G401 (cell line): ENCODE measurements around the gene IL1RAP. TPM values are rescaled to one million over a fixed set of nuclear protein-coding genes. Genes with fewer than 3 reads are reported as not detected.
"Not testable (repeated sequence)": the region's sequence is repeated elsewhere in the genome, so short reads cannot be mapped to it uniquely, and the experiment has no call there.

ENCODE experiments used
- DNase-seq: peaks from one replicate; pipeline ENCODE4 v3.0.0-alpha.2; 2015; ENCODE audit warnings: low spot score
- in situ Hi-C: cut with HindIII; loops from 2 replicates; pipeline ENCODE4 v1.10.0; 2016; ENCODE audit warnings: low sequenced_read_pairs, mixed read lengths
- total RNA-seq: library from RNA; depleted of rRNA; stranded (reverse); fragments of >200 nt; shearing (Covaris generic); gene quantifications from 2 replicates; pipeline ENCODE4 v1.2.3, GENCODE V29; 2014; rRNA removed

IL1RAP gene, protein sequence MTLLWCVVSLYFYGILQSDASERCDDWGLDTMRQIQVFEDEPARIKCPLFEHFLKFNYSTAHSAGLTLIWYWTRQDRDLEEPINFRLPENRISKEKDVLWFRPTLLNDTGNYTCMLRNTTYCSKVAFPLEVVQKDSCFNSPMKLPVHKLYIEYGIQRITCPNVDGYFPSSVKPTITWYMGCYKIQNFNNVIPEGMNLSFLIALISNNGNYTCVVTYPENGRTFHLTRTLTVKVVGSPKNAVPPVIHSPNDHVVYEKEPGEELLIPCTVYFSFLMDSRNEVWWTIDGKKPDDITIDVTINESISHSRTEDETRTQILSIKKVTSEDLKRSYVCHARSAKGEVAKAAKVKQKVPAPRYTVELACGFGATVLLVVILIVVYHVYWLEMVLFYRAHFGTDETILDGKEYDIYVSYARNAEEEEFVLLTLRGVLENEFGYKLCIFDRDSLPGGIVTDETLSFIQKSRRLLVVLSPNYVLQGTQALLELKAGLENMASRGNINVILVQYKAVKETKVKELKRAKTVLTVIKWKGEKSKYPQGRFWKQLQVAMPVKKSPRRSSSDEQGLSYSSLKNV
- not detected in 2 replicates for total RNA-seq

DNA sequence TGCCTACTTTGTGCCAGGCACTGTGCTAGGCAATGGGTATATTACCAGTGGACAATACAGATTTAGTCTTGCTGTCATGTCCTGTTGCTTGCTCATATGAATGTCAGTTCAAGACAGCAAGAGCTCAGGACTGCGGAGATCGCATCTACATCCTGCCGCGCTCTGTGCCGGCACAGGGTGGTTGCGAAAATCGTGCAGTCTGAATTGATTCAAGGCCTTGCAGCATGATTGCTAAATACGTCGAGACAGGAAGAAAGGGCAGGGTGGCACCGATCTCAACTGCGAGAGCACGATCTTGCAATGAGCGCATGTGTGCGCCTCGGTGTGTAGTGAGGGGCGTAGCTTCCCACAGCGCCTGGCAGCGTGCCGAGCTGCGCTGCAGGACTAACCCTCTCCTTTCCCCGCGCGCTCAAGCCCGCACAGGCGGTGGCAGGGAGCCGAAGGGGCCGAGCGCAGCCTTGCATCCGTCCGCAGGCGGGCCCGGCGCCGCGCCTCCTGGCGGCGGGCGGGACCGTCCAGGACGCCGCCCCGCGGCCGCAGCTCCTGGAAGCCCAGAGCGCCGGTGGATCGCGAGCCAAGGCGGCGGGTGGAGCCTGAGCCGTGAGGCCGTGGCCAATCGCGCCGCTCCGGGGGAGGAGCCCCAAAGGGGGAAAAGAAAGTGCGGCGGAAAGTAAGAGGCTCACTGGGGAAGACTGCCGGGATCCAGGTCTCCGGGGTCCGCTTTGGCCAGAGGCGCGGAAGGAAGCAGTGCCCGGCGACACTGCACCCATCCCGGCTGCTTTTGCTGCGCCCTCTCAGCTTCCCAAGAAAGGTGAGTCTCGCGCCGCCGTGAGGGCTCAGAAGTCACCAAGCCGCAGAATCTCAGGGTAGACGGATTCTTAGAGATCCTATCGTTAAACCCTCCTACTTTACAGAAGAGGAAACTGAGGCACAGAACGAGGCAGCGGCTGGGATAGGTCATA is at the start of gene IL1RAP:
Gene IL1RAP (plus strand): TSS at position 677 of the 962 bp plus-strand sequence. CDS start 50,205 bp downstream, outside the sequence.
- in situ Hi-C loops: no loop called here
- DNase-seq: peak; percentile 66

DNA sequence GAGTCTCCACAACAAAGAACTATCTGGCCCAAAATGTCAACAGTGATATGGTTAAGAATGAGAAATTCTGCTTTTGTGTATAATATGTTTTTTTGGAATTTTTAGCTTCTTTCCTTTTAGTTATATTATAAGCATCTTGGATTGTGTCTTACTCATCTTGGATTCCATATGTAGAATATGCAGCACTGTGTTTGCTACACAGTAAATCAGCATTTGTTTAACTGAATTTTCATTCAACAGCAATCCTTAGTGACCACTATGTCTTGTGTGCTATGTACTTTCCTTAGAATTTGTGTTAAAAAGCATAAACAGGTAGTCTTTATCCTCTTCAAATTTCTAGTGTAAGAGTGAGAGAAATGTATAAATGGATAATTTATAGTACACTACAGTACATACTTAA is 46.0 kb upstream of the IL1RAP start:
- in situ Hi-C loops: no loop called here

DNA sequence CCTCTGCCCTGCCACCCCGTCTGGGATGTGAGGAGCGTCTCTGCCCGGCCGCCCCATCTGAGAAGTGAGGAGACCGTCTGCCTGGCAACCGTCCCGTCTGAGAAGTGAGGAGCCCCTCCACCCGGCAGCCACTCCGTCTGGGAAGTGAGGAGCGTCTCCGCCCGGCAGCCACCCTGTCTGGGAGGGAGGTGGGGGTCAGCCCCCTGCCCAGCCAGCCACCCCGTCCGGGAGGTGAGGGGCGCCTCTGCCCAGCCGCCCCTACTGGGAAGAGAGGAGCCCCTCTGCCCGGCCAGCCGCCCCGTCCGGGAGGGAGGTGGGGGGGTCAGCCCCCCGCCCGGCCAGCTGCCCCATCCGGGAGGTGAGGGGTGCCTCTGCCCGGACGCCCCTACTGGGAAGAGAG is 40.6 kb upstream of the IL1RAP start:
- in situ Hi-C loops, DNase-seq: not testable (repeated sequence)

More for the DNA sequence above, 46.0 kb upstream of the IL1RAP start:
- DNase-seq: no peak

DNA sequence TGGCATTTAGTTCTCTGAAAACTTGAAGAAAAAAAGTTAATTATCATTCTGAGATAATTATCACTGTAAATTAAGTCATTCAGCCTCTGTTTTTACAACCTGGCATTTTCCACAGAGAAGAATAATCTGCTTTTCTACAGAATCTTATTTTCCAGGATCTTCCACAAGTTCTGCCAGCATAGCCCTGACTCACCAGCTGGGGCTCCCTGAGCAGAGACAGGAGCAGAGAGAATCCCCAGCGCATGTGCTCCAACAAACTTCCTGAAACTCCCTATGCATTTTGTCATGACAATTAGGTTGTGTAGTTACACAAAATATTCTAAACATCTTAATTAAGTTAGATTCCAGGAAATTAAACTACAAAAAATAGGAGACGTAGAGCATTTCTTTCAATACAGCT is 32.1 kb upstream of the IL1RAP start:
- in situ Hi-C loops: no loop called here

DNA sequence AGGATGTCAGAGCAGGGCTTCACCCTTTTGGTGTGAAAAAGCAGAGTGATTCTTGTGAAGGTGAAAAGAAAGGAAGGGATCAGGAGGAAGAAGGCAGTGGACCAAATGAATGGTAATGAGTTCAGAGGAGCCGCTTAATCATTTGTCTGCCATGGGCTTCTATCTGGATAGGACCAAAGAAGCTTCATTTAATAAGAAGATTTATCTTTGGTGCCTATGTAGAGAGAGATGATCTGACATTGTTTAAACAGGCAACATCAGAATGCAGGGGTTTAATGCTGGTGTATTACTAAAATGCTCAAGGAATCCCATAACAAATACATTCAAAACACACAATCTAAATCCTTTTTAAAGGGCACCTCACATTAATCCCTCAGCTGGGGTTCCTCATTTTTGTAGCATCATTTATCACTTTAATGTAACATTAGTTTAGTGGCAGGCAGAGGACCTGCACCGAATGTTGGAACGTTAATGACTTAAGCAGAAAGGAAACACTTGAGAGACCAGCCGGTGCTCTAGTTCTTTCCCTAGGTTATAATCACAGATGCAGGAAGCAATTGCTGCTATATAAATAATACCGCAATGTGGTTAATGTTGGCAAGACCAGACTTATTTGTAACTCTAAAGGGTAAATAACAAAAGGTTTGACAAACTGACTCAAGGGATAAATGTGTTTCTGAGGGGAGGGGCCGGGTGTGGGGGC is 27.9 kb upstream of the IL1RAP start:
- in situ Hi-C loops: no loop called here
- DNase-seq: no peak

More for the DNA sequence above, 32.1 kb upstream of the IL1RAP start:
- no peak for DNase-seq

DNA sequence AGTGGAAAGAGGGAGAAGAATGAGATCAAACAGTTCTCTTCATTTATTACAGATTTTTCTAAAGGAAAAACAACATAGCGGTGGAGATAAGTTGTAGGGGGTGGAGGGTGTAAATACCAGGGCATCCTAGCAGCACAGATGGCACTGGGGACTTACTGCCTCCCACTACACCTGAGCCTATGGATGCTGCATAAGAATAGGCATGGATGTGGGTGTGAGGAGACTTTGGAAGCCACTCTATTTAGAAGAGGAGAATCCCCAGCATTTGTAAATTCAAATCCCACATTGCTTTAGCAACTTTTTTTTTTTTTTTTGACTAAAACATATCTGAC is 27.4 kb upstream of the IL1RAP start:
- DNase-seq: no peak
- in situ Hi-C loops: no loop called here

DNA sequence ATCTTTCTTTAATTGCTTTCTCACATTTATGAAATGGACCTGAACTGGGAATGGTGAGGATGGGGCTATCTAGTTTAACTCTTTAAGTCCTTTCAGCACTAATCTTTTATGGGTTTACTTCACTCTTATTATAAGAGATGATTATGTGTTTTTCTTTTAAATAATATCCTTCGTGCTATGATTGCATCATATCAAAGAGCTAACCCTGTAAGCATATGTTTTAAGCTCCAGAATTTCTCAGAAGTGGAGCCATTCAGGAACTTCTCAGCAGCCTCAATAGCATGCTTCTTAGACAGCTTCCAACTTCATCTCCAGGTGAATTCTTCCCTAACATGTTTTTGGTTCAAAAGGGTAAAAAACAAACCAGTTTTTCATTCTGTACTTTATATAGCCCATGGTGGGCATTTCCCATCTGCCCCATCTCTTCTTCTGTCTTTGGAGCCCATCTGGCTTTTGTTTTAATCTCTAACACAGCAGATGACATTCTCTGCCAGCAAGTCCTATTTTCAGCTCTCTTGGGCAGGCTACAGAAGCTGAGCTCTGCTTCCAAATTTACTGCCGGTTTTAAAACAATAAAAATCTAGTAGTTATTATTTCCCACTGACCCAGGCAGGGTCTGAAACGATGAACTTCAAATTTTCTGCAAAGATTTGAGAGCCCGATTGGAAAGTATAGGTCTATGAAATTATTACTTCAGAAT is 26.8 kb upstream of the IL1RAP start:
- DNase-seq: no peak
- in situ Hi-C loops: no loop called here

DNA sequence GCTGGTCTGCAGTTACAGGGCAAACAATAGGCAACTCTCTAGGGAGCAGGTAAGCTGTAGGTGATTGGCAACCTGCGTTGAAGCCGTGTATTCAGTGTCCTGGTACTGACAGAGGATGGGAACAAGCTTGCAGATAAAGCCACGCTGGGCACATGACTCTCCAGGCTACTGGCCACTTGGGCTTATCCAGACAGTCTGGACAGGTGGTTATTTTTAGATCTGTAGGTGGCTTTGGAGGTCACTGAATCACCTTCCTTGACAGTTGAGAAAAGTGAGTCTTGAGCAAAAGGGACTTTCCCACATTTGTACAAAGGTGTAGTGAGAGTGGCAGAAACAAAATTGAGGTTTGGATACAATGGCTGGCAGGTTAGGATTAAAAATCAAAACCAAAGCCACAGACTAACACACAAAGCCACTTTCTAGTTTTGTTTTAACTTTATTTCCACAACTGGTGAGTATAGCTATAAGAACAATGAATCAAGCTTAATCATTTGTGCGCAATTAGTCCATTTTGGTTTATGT is 22.3 kb upstream of the IL1RAP start:
- DNase-seq: no peak
- in situ Hi-C loops: no loop called here

DNA sequence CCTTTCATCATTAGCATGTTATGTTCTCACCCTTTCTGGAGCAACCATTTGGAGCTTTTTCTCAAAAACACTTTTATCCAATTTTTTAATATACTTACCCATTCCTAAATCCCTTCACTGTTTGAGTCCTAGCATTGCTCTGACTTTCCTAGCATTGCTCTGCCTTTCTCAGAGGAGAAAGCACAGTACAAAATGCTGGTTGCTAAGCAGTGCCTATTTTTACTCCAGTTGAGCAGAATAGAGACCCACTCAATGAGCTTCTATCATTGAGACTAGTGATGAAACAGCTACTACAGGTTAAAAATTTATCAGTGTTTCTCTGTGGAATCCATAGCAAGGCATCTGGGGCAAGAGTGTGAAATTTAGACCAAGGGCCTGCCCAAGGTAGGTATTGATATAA is 21.8 kb upstream of the IL1RAP start:
- DNase-seq: no peak
- in situ Hi-C loops: no loop called here

DNA sequence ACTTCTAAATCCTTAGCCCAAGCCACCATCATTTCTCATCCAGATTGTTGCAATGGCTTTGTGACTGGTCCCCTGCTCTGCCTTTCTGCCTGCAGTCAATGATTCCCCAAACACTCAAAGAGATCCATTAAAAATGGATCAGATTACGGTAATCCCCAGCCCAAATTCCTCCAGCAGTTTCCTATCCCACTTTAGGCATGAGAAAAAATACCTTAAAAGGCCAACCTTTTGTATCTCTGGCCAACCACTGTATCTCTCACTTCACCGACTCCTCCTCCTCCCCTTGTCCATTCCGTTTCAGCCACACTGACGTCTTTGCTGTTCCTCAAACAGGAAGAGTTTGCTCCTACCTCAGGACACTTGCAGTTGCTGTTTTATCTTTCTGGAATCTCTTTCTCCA is 20.9 kb upstream of the IL1RAP start:
- DNase-seq: no peak
- in situ Hi-C loops: no loop called here

DNA sequence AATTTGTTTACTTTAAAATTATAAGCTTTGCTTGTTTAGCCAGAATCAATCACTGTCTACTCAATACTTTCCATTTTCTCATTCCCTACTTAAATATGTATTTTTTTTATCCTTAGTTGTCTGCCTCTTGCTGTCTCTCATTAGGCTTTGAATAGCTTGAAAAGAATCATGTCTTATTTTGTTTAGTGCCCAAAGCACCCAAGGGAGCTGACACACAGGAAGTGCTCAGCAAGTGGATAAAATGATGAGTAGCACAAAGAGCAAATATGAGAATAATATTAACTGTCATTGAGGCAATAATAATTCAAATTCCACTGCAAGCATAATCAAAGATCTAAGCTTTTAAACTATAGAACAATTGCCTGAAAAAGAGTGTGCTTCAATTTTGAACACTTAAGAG is 19.0 kb upstream of the IL1RAP start:
- in situ Hi-C loops: no loop called here
- DNase-seq: no peak

DNA sequence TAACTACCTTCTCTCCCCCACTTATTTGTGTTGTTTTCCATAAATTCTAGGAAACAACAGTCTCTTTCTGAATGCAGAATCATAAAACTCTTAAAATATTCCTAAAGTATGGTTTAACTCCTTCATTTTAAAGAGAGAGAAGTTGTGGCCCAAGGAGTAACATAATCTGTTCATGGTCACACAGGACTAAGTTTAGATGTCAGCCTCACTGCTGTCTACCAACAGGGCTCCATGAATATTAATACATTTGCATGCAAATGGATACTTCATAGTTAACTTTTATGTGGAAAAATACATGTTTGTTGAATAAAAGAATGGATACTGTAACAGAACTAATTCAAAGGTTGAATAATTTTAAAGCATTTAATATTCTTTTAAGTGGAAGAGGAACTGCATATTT is 18.5 kb upstream of the IL1RAP start:
- in situ Hi-C loops: no loop called here
- DNase-seq: no peak

DNA sequence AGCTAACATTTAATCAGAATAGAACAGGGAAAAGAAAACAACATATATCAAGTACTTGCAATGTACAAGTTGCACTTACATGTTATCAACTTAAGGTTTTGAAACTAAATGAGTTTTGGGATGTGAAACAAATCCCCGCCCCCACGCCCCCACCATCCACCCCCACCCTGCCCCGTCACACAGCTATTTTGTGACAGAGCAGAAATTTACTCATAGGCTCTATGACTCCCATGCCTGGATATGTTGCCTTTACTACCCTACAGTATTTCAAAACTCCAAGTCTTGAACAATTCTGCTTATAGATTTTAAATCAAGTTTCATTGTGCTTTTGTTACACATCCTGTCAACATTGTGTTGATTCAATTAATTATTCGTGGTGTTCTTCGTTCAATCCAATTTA is 18.1 kb upstream of the IL1RAP start:
- no peak for DNase-seq
- in situ Hi-C loops: no loop called here

DNA sequence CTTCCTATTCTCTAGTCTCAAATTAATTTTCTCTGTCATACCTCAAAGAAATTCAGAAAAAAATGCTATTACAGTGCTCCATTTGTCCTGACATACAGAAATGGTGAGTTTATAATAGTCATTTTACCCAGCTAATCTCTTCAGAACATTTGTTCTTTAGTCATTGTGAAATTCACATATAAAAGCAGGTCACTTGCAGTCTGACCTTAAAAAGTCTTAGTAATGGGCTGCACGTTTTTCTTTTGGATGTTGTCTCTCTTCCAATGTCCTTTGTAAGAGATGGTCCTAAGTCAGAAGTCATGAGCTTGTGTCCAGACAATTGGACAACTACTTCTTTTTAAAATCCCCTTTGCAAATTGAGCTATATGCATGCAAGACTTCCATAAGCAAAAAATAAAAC is 17.0 kb upstream of the IL1RAP start:
- in situ Hi-C loops: no loop called here
- no peak for DNase-seq

DNA sequence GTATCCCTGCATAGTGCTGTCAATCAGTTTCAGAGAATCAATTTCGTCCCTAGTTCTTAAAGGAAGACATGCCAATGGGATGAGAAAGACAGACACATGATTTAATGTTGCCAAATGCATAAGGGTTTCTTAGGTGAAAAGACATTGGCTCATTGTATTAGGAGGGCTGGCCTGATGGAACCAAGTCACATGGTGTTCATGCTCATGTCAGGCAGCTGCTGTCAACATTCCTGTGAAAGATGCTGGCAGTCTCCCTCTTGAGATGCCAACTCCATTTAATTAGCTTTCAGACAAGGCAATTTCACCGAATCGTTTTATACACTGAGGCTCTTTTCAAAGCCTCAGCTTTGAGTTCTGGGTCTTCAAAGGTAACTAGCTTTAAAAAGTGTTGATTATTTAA is 16.1 kb upstream of the IL1RAP start:
- in situ Hi-C loops: no loop called here
- DNase-seq: no peak

DNA sequence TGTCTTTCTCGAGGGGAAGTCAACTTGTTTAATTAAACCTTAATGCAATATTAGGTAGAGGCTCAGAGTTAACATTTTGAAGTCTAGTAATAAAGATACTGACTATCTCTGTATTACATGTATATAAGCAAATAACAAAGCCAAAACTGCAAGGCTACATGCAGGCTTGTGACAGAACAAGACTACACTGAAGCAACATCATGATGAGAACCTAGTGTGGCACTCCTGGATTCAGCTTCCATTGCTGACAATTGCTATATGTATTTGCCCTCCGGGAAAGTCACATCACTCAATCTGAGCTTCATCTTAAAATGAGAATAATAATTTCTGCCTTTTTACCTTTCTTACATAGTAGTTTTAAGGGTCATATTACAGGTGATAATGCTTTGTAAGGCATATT is 15.6 kb upstream of the IL1RAP start:
- DNase-seq: no peak
- in situ Hi-C loops: no loop called here

DNA sequence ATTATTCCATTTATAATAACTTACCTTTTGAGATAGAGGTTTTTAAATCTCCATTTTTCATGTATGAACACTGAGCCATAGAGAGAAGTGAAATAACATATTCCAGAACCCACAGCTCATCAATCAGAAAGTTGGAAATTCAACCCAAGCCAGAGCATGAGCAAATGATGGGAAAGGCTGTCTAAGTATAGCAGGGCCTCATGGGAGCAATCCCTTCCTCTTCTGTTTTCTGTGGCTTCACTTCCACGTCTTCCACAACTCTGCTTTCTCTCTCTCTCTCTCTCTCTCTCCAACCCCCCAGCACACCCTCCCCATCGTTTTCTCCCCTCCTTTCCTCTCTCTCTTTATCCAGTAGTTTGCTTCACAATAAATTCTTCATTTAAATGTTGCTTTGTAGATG is 14.8 kb upstream of the IL1RAP start:
- in situ Hi-C loops: no loop called here
- DNase-seq: no peak

DNA sequence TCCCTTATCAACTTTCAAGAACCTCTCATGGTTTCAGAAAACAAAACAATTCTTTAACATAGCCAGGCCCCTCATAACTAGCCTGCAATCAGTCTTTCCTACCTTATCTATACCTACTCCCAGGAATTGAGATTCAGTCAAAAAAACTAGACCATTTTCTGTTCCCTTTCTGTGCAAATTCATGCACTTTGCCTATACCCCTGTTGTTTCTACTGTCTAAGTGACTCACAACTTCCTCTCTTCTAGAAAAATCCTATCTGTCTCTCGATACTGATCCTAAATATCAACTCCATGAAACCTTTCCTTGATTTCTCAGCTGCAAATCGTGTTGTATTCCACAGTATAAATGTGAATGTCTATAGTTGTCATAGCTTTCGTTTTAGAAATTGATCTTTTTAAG is 10.9 kb upstream of the IL1RAP start:
- DNase-seq: no peak
- in situ Hi-C loops: no loop called here
